HG02840 (cell line): ENCODE data around the gene PGLYRP2.
A peak's percentile ranks its signal among the peaks of the same experiment; 100 is the strongest.
"Not testable (repeated sequence)": the region's sequence is repeated elsewhere in the genome, so short reads cannot be mapped to it uniquely, and the experiment has no call there.

Experiments used
- ATAC-seq: cut with Tn5 transposase; IDR thresholded peaks from one replicate; pipeline ENCODE4 v1.9.1; 2021; ENCODE audit warnings: mild to moderate bottlenecking, moderate library complexity, moderate number of reproducible peaks; ENCODE audit not compliant: unreplicated experiment, low FRiP score

The PGLYRP2 gene

GRCh38 chr19:15495151-15495550 is 15.8 kb upstream of the PGLYRP2 start:
- ATAC-seq: no peak

DNA sequence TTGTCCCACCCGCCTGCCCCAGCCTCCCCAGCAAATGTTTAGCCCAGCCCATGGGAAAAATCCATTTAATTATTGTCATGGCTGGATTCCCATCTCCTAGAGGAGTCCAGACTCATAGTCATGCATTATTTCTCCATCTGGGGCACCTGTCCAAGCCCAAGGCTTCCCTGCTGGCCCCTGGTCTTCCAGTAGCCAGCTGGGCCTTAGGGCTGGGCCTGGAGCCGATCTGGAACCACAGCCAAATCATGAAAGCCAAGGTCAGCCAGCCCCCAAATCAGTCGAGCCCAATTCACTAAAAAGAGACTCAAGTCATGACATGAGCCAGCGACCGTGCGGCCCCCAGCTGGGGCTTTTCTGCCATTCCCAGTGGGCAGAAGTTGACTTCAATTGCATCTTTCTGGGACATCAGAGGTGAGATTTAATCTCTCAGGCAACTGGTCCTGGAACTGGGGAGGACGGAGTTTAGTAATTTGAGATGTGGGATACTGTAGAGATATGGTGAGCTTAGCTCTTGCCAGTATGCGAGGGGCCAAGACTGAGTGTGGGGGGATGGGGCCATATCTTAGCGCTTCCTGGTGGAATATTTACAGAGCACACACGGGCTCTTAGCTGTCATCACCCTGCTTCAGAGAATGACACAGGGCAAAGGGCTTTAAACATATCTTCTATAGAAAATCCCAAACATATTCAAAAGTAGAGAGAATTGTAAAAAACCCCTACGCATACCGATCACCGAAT is 9.4 kb upstream of the PGLYRP2 start:
- no peak for ATAC-seq

DNA sequence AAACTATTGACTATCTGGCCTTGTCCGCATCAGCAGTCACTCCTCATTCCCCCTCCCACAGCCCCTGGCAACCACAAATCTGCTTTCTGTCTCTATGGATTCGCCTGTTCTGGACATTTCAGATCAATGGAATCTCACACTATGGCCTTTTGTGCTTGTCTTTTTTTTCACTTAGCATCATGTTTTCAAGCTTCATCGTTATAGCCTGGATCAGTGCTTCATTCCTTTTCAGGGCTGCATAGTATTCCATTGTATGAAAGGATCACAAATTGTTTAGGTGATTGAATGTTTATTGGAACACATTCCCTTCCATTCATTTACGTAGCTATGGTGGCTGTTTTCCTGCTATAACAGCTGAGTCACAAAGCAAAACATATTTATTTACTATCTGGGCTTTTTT is 7.7 kb upstream of the PGLYRP2 start:
- no peak for ATAC-seq

DNA sequence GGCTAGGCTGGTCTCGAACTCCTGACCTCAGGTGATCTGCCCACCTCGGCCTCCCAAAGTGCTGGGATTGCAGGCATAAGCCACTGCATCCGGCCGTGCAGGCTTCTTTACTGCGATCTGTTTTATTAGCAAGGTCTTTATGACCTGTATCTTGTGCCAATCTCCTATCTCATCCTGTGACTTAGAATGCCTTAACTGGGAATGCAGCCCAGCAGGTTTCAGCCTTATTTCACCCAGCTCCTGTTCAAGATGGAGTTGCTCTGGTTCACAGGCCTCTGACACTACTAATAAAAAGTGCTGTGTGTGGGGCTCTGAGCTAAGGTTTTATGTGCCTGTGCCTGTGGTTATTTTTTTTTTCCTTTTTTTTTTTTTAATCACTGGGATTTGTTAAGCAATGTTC is 6.5 kb upstream of the PGLYRP2 start:
- not testable (repeated sequence) for ATAC-seq

DNA sequence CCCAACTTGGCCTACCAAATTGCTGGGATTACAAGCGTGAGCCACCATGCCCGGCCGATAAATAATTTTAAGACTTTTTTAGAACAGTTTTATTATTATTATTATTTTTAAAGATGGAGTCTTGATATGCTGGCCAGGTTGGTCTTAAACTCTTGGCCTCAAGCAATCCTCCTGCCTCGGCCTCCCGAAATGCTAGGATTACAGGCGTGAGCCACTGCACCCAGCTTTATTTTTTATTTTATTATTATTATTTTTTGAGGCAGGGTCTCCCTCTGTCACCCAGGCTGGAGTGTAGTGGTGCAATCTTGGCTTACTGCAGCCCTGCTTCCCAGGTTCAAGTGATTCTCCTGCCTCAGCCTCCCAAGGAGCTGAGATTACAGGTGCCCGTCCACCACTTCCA is 1.7 kb upstream of the PGLYRP2 start:
- ATAC-seq: not testable (repeated sequence)

DNA sequence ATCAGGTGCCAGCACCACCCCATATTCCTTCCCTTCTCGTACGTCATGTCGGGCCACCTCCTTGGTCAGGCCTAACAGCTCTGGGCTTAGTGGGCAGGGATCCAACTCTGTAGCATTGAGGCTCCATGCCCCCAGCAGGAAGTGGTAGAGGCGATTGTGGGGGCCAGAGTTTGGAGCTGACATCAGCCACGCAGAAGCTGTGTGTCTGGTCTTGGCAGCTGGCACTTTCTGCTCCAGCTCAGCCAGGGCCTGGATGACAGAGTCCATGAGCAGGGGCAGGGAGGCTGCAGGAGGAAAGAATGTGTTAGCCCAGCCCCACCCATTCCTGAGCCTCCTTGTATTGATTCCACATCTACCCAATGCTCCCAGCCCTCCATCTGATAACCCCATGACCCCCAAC is 3.0 kb downstream of the PGLYRP2 start:
- ATAC-seq: no peak

DNA sequence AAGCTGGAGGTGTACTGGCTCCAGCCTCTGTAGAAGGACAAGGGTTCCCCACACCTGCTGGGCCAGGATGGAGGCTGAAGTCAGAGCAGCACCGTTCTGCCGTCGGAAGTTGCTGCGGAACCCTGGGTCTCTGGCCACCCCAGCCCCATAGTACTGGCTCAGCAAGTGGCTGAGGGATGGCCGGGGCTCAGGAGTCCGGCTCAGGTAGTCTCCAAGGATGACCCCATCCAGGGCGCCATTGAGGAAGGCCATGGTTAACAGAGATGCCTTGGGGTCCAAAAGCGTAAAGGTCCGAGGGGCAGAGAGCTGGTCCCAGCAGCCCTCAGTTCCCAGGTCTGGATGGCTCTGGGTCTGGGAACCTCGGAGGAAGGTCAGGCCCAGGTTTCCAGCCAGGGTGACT is 3.7 kb downstream of the PGLYRP2 start:
- no peak for ATAC-seq

GRCh38 chr19:15475169-15475568 is 4.1 kb downstream of the PGLYRP2 start:
- no peak for ATAC-seq

- ATAC-seq: not testable (repeated sequence)
Observed at GRCh38 chr19:15473821-15474220, 5.5 kb downstream of the PGLYRP2 start.

GRCh38 chr19:15471639-15472101 is 7.6 kb downstream of the PGLYRP2 start:
- ATAC-seq: no peak

DNA sequence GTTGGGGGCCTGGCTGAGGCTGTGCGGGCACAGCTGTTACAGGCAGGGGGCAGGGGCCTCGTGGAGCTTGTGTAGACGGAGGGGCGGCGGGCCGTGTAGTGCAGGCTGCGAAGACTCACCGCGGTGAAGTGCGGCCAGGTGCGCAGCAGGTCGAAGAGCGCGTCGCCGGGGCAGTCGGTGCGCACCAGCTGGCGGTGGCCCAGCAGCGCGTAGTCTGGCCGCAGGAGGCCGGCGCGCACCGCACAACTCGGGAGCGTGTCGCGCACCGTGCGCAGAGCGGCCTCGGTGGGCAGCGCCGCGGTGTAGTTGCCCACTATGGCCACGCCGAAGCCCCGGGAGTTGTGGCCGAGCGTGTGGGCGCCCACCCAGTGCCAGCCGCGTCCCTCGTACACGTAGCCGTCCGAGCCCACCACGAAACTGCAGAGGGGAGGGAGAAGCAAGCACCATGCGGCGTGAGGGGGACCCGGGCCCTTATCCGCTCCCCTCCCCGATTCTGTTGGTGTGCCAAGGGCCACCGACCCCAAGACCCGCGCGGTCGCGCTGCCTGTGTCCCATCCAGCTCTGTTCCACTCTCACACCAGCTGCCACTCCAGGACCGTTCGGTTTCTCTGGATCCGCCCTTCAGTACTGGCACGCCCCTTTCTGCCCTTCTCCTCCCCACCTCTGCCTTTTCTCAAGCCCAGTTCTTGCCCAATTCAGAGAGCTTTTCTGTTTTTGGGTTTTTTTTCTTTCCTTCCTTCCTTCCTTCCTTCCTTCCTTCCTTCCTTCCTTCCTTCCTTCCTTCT is 9.6 kb downstream of the PGLYRP2 start:
- no peak for ATAC-seq

GRCh38 chr19:15468675-15469512 is 10.4 kb downstream of the PGLYRP2 start:
- ATAC-seq: no peak

GRCh38 chr19:15467734-15468214 is 11.5 kb downstream of the PGLYRP2 start:
- no peak for ATAC-seq

DNA sequence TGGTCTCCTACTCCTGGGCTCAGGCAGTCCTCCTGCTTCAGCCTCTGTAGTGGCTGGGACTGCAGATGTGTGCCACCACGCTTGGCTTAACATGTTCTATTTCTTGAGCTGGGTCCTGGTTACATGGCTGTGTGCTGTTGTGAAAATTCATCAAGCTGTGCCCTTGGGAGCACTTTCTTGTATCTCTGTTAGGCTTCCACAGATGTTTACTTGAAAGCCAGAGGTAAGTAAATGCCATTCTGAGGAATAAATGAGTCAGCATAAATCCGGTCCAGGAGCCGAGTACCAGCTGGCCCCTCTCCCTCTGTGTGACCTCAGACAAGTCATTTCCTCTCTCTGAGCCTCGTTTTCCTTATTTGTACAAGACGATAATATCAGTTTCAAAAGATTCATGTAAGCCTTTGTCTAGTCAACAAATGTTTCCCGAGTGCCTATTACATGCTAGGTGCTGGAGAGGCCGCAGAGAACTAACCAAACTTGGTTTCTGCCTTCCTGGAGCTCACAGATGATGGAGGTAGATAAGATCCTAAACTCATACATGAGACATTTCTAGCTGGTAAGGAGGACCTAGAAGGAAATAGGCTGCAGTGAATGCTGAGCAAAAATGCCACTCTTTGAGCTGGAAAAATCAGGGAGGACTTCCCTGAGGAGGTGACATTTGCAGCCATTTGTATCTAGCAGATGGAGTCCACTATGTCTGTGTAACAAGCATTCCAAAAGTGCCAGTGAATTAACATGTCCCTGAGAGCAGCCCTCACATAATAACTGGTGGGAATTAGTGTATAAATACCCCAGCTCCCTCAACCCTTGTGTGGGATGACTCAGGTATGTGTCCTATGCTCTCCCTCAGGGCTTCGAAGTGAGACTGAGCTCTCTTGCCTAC is 12.2 kb downstream of the PGLYRP2 start:
- ATAC-seq: peak; percentile 48

- no peak for ATAC-seq
Observed at GRCh38 chr19:15464394-15465385, 14.6 kb downstream of the PGLYRP2 start, which contains the start of gene RASAL3. Gene RASAL3 (minus strand): TSS chr19:15464544. CDS start chr19:15464358, 186 bp downstream.

GRCh38 chr19:15463861-15464371 is 15.4 kb downstream of the PGLYRP2 start:
- ATAC-seq: no peak

- ATAC-seq: no peak
Observed at GRCh38 chr19:15461694-15462093, 17.6 kb downstream of the PGLYRP2 start.
